Measurements from ENCODE around the gene UBXN1. TPM values are rescaled to one million over a fixed set of nuclear protein-coding genes. Genes with fewer than 3 reads are reported as not detected.

UBXN1 gene
- total RNA-seq, 1 experiment from 2014 or later: 94.2 TPM

DNA sequence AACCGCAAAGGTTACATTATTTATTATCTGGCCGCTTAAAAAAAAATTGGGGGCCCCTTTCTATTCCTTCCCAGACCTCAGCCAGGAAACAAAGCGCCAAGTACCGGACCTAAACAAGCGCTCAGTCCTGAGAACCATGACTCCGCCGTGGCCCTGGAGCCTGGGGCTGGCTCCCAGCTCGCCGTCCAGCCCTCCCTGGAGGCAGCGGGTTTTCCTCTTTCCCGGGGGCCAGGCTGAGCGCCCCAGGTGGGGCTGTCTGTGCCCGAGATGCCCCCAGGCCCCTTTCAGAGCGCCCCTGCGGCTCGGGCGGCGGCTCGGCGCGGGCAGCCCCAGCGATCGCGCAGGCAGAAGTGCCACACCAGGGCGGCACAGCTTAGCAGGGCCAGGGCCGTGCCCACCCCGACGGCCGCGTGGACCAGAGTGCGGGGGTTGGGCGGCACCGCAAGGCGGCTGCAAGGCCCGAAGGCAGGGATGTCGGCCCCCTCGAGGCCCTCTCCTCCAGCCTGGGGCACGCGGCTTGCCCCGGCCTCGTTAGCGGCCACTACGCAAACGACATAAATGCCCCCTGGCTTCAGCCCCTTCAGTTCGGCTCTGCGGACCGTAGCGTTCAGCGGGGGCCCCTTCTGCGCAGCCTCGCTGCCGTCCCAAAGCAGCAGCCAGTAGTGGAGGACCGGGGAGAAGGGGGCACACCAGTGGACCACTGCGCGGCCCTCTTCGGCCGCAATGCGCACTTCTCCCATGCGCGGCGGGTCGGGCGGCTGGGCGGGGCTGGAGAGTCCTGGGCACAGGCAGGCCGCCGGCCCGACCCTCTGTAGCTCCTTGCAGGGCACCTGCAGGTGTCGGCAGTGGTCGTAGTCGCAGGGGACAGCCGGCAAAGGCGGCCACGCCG, 8.9 kb upstream of the UBXN1 start:
- DNase-seq (ENCODE audit: low read depth, low spot score): no peak
- no peak overlapping the region for H3K4me2 ChIP-seq (ENCODE audit: low read length)
- no peak for ATAC-seq
- H3K4me3 ChIP-seq (replicated peaks in 1 of 2; ENCODE audit: low read depth in 1 of 2, low read length in 2 of 2): no peak overlapping the region
- no peaks in the 10 kb centered on the region for H3K27me3 ChIP-seq (ENCODE audit: insufficient read depth, low read length)
- no peaks in the 10 kb centered on the region for H3K9me2 ChIP-seq (ENCODE audit: insufficient read depth)
- H2AFZ ChIP-seq (ENCODE audit: low read depth, low read length, poor library complexity, severe bottlenecking): no peak overlapping the region
- no peak overlapping the region for H3K9ac ChIP-seq (ENCODE audit: low read length)
- ChIA-PET POLR2A (no interaction called here), RAD21 (ENCODE audit: low non-redundant PET in 1 of 2, low total read pairs in 2 of 2, uncharacterized antibody in 2 of 2, unreplicated experiment in 2 of 2) (no interaction called here), CTCF (no interaction called here)
- H3K79me2 ChIP-seq (ENCODE audit: insufficient read depth, low read length): no peaks in the 10 kb centered on the region
- no TSS peak for BruUV-seq (replicated peaks)
- no peak overlapping the region for H3K27ac ChIP-seq (ENCODE audit: low read depth, low read length)
- H3K9me3 ChIP-seq (ENCODE audit: control insufficient read depth in 1 of 2, insufficient read depth in 1 of 2, low read depth in 1 of 2, low read length in 2 of 2): no peaks in the 10 kb centered on the region
- H3K4me1 ChIP-seq (ENCODE audit: control insufficient read depth in 1 of 2, insufficient read depth in 2 of 2, low read length in 2 of 2): no peaks in the 10 kb centered on the region
- no peaks in the 10 kb centered on the region for H4K20me1 ChIP-seq (ENCODE audit: insufficient read depth)
- TF ChIP-seq CBX3 (IDR thresholded peaks at IDR 0.05; ENCODE audit: low read depth): no peak
- no peak for TF ChIP-seq TCF7L2 (IDR thresholded peaks at IDR 0.05; ENCODE audit: borderline replicate concordance, extremely low read depth, insufficient read depth, insufficient read length)
- no peak for TF ChIP-seq FOSL1 (IDR thresholded peaks at IDR 0.05; ENCODE audit: low read depth)
- TF ChIP-seq, protein P1, sequence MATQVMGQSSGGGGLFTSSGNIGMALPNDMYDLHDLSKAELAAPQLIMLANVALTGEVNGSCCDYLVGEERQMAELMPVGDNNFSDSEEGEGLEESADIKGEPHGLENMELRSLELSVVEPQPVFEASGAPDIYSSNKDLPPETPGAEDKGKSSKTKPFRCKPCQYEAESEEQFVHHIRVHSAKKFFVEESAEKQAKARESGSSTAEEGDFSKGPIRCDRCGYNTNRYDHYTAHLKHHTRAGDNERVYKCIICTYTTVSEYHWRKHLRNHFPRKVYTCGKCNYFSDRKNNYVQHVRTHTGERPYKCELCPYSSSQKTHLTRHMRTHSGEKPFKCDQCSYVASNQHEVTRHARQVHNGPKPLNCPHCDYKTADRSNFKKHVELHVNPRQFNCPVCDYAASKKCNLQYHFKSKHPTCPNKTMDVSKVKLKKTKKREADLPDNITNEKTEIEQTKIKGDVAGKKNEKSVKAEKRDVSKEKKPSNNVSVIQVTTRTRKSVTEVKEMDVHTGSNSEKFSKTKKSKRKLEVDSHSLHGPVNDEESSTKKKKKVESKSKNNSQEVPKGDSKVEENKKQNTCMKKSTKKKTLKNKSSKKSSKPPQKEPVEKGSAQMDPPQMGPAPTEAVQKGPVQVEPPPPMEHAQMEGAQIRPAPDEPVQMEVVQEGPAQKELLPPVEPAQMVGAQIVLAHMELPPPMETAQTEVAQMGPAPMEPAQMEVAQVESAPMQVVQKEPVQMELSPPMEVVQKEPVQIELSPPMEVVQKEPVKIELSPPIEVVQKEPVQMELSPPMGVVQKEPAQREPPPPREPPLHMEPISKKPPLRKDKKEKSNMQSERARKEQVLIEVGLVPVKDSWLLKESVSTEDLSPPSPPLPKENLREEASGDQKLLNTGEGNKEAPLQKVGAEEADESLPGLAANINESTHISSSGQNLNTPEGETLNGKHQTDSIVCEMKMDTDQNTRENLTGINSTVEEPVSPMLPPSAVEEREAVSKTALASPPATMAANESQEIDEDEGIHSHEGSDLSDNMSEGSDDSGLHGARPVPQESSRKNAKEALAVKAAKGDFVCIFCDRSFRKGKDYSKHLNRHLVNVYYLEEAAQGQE (IDR thresholded peaks at IDR 0.05; ENCODE audit: low read depth): no peak
- no peak for TF ChIP-seq EGR1 (IDR thresholded peaks at IDR 0.05; ENCODE audit: low read depth)
- peaks cover 13 to 21% of the 10 kb centered on the region in 2 experiments; a peak in 3 of 4 replicates for H3K36me3 ChIP-seq (ENCODE audit: control insufficient read depth in 1 of 2, insufficient read depth in 2 of 2, low read length in 2 of 2)
- intact Hi-C loops (cut with micrococcal nuclease): no loop called here

All from HCT116 (cell line).